RWPE1 (cell line): ENCODE measurements around the gene FTSJ1.
"Not testable (repeated sequence)": the region's sequence is repeated elsewhere in the genome, so short reads cannot be mapped to it uniquely, and the experiment has no call there.

ENCODE experiments used
- CTCF ChIA-PET: fragments of 350-600 bp; sonication (Branson Sonifier 250); formaldehyde crosslinking; extraction: SDS; loops from one replicate; lab custom pipeline; 2021; lab: Yijun Ruan, JAX
- POLR2A ChIA-PET: fragments of 400-600 bp; formaldehyde crosslinking; extraction: SDS; loops from one replicate; lab custom pipeline; 2020; ENCODE audit warnings: antibody characterized with exemption; ENCODE audit not compliant: low non-redundant PET; lab: Yijun Ruan, JAX
- DNase-seq: peaks from one replicate; pipeline ENCODE4 v3.0.0; 2012; ENCODE audit warnings: low spot score
- H3K27ac ChIP-seq: fragments of 450-650 bp; 2 replicates; pipeline ENCODE4 v1.5.1; 2017
- CTCF ChIP-seq: fragments of 450-650 bp; conservative IDR thresholded peaks from 2 replicates; pipeline ENCODE4 v1.5.1; 2017; ENCODE audit warnings: low read depth, mild to moderate bottlenecking

FTSJ1 gene

GRCh38 chrX:48514868-48515460 is 39.0 kb downstream of the FTSJ1 start:
- ChIA-PET CTCF (interaction anchor here (0.6 kb wide), 1 partner anchor 41 kb away, joined by 3 read pairs; no protein-coding TSS in a partner anchor), POLR2A (no interaction called here)
- no peak for TF ChIP-seq CTCF
- no peak for DNase-seq
- peak overlapping the region; percentile 65 for H3K27ac ChIP-seq

- ChIA-PET CTCF (no interaction called here), POLR2A (no interaction called here)
- DNase-seq = no peak
- TF ChIP-seq CTCF = no peak
- peak overlapping the region; percentile 65 for H3K27ac ChIP-seq
Observed at GRCh38 chrX:48515842-48516241, 39.8 kb downstream of the FTSJ1 start.

- no peak for TF ChIP-seq CTCF
- peak overlapping the region; percentile 24; the same call in 1 of the 2 replicates for H3K27ac ChIP-seq
- ChIA-PET POLR2A (no interaction called here), CTCF (no interaction called here)
- no peak for DNase-seq
Observed at GRCh38 chrX:48516285-48516684, 40.3 kb downstream of the FTSJ1 start.

GRCh38 chrX:48516987-48517386 is 41.0 kb downstream of the FTSJ1 start:
- ChIA-PET POLR2A (no interaction called here), CTCF (no interaction called here)
- TF ChIP-seq CTCF = no peak
- H3K27ac ChIP-seq = peak overlapping the region; percentile 24; the same call in 1 of the 2 replicates
- no peak for DNase-seq

GRCh38 chrX:48519481-48519880 is 43.5 kb downstream of the FTSJ1 start:
- POLR2A ChIA-PET = interaction anchor here (0.5 kb wide), 1 partner anchor 32 kb away, joined by 3 read pairs; no protein-coding TSS in a partner anchor
- H3K27ac ChIP-seq = peak overlapping the region; percentile 44; the same call in 1 of the 2 replicates
- CTCF ChIA-PET = not testable (repeated sequence)

GRCh38 chrX:48520455-48520854 is 44.5 kb downstream of the FTSJ1 start:
- POLR2A ChIA-PET = no interaction called here
- TF ChIP-seq CTCF = no peak
- peak overlapping the region; percentile 84 for H3K27ac ChIP-seq

More at GRCh38 chrX:48519481-48519880, 43.5 kb downstream of the FTSJ1 start:
- DNase-seq = not testable (repeated sequence)

GRCh38 chrX:48520976-48521352 is 45.0 kb downstream of the FTSJ1 start:
- ChIA-PET CTCF (no interaction called here), POLR2A (no interaction called here)
- H3K27ac ChIP-seq = peak overlapping the region; percentile 84
- no peak for TF ChIP-seq CTCF
- no peak for DNase-seq

More at GRCh38 chrX:48520455-48520854, 44.5 kb downstream of the FTSJ1 start:
- no peak for DNase-seq
- CTCF ChIA-PET = no interaction called here
